Activated CD4-positive, alpha-beta T cell treated with anti-CD3 and anti-CD28 coated beads, Interleukin-2, amount 10 ng/mL, durations not matched to agents 24 days and 14 days (primary cell): ENCODE data around the gene FAM83G. TPM values are rescaled to one million over a fixed set of nuclear protein-coding genes. Genes with fewer than 3 reads are reported as not detected.
A peak's percentile ranks its signal among the peaks of the same experiment; 100 is the strongest.
"Not testable (repeated sequence)": the region's sequence is repeated elsewhere in the genome, so short reads cannot be mapped to it uniquely, and the experiment has no call there.

Experiments
- DNase-seq: peaks from one replicate; pipeline ENCODE4 v3.0.0; 2022
- H3K27ac Mint-ChIP-seq: one replicate; pipeline ENCODE4 v1.8.0; 2022; ENCODE audit warnings: mild to moderate bottlenecking, mixed read lengths
- H3K27me3 Mint-ChIP-seq: one replicate; pipeline ENCODE4 v1.8.0; 2022; ENCODE audit warnings: mixed read lengths
- H3K36me3 Mint-ChIP-seq: one replicate; pipeline ENCODE4 v1.8.0; 2022; ENCODE audit warnings: low read depth, mild to moderate bottlenecking, mixed read lengths
- H3K4me1 Mint-ChIP-seq: one replicate; pipeline ENCODE4 v1.8.0; 2021; ENCODE audit warnings: mixed read lengths
- H3K4me3 Mint-ChIP-seq: one replicate; pipeline ENCODE4 v1.8.0; 2022; ENCODE audit warnings: mild to moderate bottlenecking, moderate library complexity, mixed read lengths
- H3K9me3 Mint-ChIP-seq: one replicate; pipeline ENCODE4 v1.8.0; 2021; ENCODE audit warnings: mixed read lengths
- intact Hi-C: fragments of 100-400 bp; cut with micrococcal nuclease; formaldehyde crosslinking; loops from one replicate; pipeline ENCODE4 v1.15.1; 2023
- total RNA-seq: library from RNA; stranded (reverse); gene quantifications from 2 replicates; pipeline ENCODE4 v1.2.3, GENCODE V29; 2022

FAM83G gene, protein sequence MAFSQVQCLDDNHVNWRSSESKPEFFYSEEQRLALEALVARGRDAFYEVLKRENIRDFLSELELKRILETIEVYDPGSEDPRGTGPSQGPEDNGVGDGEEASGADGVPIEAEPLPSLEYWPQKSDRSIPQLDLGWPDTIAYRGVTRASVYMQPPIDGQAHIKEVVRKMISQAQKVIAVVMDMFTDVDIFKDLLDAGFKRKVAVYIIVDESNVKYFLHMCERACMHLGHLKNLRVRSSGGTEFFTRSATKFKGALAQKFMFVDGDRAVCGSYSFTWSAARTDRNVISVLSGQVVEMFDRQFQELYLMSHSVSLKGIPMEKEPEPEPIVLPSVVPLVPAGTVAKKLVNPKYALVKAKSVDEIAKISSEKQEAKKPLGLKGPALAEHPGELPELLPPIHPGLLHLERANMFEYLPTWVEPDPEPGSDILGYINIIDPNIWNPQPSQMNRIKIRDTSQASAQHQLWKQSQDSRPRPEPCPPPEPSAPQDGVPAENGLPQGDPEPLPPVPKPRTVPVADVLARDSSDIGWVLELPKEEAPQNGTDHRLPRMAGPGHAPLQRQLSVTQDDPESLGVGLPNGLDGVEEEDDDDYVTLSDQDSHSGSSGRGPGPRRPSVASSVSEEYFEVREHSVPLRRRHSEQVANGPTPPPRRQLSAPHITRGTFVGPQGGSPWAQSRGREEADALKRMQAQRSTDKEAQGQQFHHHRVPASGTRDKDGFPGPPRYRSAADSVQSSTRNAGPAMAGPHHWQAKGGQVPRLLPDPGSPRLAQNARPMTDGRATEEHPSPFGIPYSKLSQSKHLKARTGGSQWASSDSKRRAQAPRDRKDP
- total RNA-seq = 15.7 and 17.8 TPM in 2 replicates

DNA sequence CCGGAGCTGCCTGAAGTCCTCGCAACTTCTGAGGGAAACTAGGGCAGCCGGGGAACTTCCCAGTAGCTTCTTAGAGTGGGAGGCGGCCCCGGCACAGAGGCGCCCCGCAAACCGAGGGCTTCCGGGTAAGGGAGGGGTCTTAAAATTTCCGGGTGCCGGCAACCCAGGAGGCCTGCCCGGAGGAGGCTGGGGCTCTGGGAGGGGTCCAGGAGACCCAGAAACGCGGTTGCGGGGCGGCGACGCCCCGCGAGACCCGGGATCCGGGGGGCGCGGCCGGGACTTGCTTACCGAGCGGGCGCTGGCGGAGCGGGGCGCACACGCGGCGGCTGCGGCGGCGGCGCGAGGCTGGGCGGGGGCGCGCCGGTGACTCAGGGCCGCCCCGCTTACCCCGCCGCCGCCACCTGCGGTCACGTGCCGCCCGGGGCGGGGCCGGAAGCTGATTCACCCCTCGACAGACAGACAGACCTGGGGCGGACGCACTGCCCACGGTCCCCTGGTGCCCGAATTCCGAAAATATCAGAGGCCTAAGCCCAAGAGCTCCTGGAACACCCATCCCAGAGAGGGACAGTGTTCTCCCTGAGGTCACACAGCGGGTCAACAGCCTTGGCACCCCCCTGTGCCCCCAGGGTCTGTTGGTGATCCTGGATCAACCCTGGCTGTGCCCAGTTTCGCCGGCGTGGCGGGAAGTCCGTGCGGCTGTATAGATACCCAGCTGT lies at the start of gene FAM83G:
FAM83G (minus strand) TSS at position 344 of the 716 bp plus-strand sequence. CDS start 723 bp downstream, outside the sequence.
- H3K4me1 Mint-ChIP-seq = peaks cover 21% of the 10 kb centered on the region
- DNase-seq = peak; percentile 94
- peak within 1 kb of the TSS; percentile 91 for H3K27ac Mint-ChIP-seq
- peak within 1 kb of the TSS; percentile 90 for H3K4me3 Mint-ChIP-seq
- intact Hi-C loops = loop anchor here (2.0 to 5.0 kb wide), 2 partner anchors 37 to 148 kb away; no protein-coding TSS in a partner anchor
- H3K9me3 Mint-ChIP-seq = no peaks in the 10 kb centered on the region
- H3K27me3 Mint-ChIP-seq = peaks cover 14% of the 10 kb centered on the region
- peaks cover 5% of the 10 kb centered on the region for H3K36me3 Mint-ChIP-seq

DNA sequence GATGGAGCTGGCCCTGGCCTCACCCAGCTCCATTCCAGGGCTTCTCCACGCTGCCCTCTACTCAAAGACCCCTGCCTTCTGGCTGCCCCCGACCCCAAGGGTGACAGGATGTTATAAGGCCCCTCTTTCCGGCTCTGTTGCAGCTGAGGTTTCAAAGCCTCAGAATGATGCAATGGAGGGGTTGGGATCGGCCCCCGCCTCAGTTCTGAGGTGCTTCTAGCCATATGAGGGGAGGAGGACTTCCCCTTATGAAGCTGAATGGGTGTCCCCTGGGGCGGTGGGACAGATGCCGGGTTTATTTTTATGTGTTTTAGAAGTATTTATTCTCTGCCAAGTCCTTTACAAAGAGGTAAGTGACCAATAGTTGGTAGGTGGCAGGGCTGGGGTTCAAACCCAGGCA lies 44.3 kb upstream of the FAM83G start:
- DNase-seq = peak; percentile 46
- H3K4me3 Mint-ChIP-seq, H3K9me3 Mint-ChIP-seq, H3K27me3 Mint-ChIP-seq, H3K27ac Mint-ChIP-seq, H3K4me1 Mint-ChIP-seq, H3K36me3 Mint-ChIP-seq, intact Hi-C loops: not testable (repeated sequence)

DNA sequence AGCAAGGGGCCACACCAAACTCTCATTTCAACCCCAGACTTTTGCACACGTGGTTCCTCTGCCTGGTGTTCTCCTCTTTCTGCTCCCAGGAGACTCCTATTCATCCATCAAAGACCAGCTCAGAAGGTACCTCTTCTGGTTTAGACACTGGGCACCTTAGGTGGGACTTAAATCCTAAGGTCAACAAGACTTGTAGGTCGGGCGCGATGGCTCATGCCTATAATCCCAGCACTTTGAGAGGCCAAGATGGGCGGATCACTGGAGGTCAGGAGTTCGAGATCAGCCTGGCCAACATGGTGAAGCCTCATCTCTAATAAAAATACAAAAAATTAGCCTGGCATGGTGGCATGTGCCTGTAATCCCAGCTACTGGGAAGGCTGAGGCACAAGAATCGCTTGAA lies 42.9 kb upstream of the FAM83G start:
- H3K4me1 Mint-ChIP-seq, H3K4me3 Mint-ChIP-seq, H3K36me3 Mint-ChIP-seq, intact Hi-C loops, H3K27ac Mint-ChIP-seq, H3K9me3 Mint-ChIP-seq, H3K27me3 Mint-ChIP-seq: not testable (repeated sequence)
- peak; percentile 49 for DNase-seq

DNA sequence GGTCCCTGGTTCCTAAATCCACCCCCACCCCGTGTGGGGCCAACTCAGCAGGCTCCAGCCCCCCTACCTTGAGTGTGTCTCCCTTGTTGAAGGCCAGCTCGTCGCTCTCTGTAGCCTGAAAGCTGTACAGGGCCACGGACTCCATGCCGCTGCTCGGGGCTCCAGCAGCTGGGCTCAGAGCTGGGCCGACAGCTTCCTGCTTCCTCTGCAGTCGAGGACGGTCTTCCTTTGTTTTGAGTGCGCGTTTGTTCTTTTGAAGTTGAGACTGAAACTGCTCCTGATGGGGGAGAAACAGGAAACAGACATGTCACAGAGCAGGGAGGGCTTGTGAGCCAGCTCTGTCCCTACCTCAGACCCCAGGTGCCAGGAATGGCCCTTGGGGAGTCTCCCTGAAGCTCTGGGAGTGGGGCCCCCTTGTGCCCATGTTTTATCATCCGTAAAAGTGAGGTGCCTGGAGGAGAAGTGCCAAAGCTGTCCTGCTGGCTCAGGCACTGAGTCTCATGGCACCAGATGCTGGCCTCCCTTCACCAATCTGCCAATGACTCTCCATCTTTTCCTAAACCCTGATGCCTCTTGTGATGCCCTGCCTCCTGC lies 42.3 kb upstream of the FAM83G start, which contains the start of gene GRAP:
GRAP (minus strand) TSS at position 176 of the 594 bp plus-strand sequence; CDS start at position 145, 31 bp downstream.
- DNase-seq, intact Hi-C loops, H3K36me3 Mint-ChIP-seq, H3K27ac Mint-ChIP-seq, H3K4me1 Mint-ChIP-seq, H3K27me3 Mint-ChIP-seq, H3K4me3 Mint-ChIP-seq, H3K9me3 Mint-ChIP-seq: not testable (repeated sequence)

DNA sequence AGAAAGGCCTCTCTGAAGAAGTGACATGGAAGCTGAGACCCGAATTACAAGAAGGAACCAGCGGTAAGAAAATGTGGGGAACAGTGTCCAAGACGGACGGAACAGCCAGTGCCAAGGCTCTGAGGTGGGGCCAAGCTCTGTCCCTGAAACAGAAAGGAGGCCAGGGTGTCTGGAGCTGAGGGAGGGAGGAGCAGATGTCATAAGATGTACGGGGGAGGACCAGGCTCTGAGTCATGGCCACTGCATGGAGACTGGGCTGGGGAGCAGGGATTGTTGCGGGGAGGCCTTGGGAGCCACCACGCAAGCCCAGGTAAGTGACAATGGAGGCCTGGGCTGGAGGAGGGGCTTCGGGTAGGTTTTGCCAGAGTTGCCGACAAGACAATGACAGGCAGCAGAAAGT lies 40.1 kb upstream of the FAM83G start:
- H3K36me3 Mint-ChIP-seq, H3K27me3 Mint-ChIP-seq, H3K4me3 Mint-ChIP-seq, H3K4me1 Mint-ChIP-seq, H3K9me3 Mint-ChIP-seq, H3K27ac Mint-ChIP-seq, DNase-seq, intact Hi-C loops: not testable (repeated sequence)

DNA sequence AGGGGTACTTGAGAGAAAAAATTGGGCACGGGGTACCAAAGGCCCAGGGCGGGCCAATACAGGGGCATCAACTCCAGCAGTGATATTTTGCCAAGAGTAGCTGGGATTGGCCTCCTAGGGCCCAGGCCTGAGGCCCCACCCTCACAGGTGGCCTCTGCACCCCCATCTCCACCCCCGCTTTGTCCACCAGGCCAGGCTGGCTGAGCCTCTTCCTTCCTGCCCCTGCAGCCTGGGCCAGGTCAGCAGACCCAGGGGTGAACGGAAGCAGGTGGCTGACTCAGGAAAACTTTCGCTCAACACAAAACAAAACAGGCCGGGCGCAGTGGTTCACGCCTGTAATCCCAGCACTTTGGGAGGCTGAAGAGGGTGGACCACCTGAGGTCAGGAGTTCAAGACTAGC lies 38.5 kb upstream of the FAM83G start:
- H3K36me3 Mint-ChIP-seq, H3K4me3 Mint-ChIP-seq, H3K27me3 Mint-ChIP-seq, H3K27ac Mint-ChIP-seq, H3K4me1 Mint-ChIP-seq, H3K9me3 Mint-ChIP-seq, intact Hi-C loops, DNase-seq: not testable (repeated sequence)

DNA sequence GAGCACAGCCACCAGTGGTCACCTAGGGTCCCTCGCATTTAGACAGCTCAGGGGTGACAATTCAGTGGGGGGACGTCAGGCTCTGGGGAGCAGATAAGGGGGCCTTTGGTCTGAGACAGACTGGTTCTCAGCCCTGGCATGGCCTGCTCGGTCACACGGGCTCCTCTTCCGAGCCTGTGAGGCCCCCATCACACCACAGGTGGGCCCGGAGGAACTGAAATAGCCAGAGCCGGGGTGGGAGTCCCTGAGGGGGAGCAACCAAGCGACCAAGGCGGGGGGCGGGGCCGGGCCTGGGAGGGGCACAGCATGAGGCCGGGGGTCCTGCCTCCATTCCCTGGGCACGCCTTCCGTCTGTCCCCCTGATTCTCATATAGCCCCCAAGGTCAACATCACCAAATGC lies 37.8 kb upstream of the FAM83G start:
- H3K9me3 Mint-ChIP-seq, intact Hi-C loops, H3K27ac Mint-ChIP-seq, DNase-seq, H3K36me3 Mint-ChIP-seq, H3K27me3 Mint-ChIP-seq, H3K4me1 Mint-ChIP-seq, H3K4me3 Mint-ChIP-seq: not testable (repeated sequence)

DNA sequence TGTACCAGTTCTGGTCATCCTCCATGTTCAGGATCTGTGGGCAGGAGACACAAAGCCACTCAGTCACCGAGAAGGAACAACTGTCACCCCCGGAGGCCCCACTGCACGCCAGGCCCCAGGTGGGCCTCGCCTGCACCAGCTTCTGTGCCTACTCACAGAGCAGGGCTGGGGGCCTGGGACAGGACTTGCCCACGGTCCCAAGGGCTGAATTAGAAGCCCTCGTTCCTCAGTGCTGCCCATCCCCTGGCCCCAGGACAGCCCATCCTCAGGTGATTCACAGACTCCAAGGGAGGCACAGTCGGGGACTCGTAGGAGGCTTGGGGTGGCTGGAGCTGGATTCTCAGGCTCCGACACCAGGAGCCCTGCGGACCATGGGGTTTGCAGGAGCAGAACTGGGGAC lies 37.3 kb upstream of the FAM83G start:
- H3K4me3 Mint-ChIP-seq, intact Hi-C loops, H3K36me3 Mint-ChIP-seq, H3K9me3 Mint-ChIP-seq, H3K27me3 Mint-ChIP-seq, H3K4me1 Mint-ChIP-seq, H3K27ac Mint-ChIP-seq: not testable (repeated sequence)
- DNase-seq = peak; percentile 43

DNA sequence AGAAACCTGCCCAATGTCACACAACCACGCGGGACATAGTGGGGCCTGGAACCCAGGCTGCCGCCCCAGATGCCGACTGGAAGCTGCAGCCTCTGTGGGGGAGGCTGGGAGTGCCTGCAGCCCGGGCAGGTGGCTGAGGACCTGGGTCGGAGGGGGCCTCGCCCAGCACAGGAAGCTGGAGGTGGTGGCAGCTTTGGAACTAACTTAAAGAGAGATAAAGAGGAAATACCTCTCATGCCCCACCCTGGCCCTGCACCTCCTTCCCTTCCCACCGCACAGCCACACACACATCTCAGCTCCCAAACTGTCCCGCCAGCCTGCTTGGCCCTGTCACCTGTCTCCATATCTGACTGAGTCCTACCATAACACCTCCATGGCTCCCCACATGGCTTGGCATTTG lies 35.8 kb upstream of the FAM83G start:
- H3K36me3 Mint-ChIP-seq, H3K4me3 Mint-ChIP-seq, H3K27me3 Mint-ChIP-seq, H3K4me1 Mint-ChIP-seq, H3K27ac Mint-ChIP-seq, intact Hi-C loops, DNase-seq, H3K9me3 Mint-ChIP-seq: not testable (repeated sequence)

DNA sequence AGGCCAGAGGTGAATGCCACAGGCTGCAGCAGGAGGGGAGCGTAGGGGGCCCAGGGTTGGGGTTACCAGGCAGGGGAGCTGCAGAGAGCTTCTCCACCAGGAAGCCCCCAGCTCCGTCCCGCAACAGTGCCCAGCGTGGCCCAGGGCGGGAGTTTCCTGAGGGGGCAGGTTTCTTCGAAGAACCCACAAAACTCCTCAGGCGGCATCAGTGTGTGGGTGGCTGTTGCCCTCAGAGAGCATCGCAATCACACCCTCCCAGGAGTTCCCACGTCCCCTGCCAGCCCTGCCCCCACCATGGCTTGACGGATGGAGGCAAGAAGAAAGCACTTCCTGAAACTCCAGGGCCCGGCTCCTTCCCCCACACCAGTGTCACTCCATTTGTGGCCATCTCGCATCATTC lies 34.2 kb upstream of the FAM83G start:
- H3K9me3 Mint-ChIP-seq, H3K4me3 Mint-ChIP-seq, H3K27ac Mint-ChIP-seq, H3K36me3 Mint-ChIP-seq, intact Hi-C loops, H3K27me3 Mint-ChIP-seq, H3K4me1 Mint-ChIP-seq, DNase-seq: not testable (repeated sequence)

DNA sequence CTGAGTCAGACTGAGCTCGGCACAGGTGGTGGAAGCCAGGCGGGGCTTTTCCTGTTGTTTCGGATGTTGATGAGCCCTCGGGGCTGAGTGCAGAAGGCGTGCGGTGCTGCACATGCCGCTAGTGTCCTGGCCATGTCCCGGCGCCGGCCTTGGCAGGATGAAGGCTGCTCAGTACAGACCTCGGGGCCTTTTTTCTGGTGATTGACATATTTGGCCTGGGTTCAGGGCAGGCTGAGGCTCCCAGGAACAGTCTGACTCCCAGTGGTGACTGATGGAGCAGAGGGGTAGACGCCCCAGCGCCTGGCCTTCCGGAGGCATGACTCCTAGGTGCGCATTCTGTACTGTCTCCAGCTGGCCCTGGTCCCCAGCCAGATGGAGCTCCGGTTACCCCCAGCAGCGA lies 33.4 kb upstream of the FAM83G start:
- DNase-seq, intact Hi-C loops, H3K27ac Mint-ChIP-seq, H3K4me3 Mint-ChIP-seq, H3K4me1 Mint-ChIP-seq, H3K9me3 Mint-ChIP-seq, H3K36me3 Mint-ChIP-seq, H3K27me3 Mint-ChIP-seq: not testable (repeated sequence)

DNA sequence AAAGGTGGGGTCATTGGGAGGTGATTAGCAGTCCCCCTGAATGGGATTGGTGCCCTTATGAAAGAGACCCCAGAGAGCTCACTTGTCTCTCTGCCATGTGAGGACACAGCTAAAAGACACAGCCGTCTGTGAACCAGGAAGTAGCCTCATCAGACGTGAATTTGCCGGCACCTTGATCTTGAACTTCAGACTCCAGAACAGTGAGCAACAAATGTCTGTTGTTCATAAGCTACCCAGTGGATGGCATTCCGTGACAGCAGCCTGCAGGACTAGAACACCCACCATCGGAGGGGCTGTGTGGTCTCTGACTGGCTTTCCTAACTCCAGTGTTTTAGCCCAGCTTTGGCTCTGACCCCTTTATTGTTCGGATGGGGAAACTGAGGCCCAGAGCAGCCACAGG lies 33.0 kb upstream of the FAM83G start:
- H3K9me3 Mint-ChIP-seq, DNase-seq, H3K4me1 Mint-ChIP-seq, H3K4me3 Mint-ChIP-seq, H3K27me3 Mint-ChIP-seq, H3K27ac Mint-ChIP-seq, intact Hi-C loops, H3K36me3 Mint-ChIP-seq: not testable (repeated sequence)

DNA sequence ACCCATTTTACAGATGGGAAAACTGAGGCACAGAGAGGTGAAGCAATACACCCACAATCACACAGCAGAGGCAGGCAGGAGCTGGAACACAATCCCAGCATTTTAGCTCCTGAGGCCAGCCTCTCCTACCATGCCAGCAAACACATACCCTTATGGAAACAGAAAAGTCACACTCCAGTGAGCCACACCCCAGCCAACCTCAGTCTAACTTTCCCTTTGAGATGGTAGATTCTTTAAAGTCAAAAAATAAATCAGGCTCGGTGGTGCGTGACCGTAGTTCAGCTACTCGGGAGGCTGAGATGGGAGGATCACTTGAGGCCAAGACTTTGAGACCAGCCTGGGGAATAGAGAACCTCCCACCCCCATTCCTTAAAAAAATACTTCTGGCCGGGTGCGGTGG lies 31.6 kb upstream of the FAM83G start:
- H3K4me3 Mint-ChIP-seq, H3K27me3 Mint-ChIP-seq, H3K36me3 Mint-ChIP-seq, H3K27ac Mint-ChIP-seq, intact Hi-C loops, DNase-seq, H3K9me3 Mint-ChIP-seq, H3K4me1 Mint-ChIP-seq: not testable (repeated sequence)
